KMS-11 (cell line): ENCODE measurements around the gene KRTAP4-11.

Experiments
- H2AFZ ChIP-seq: fragments of 200-600 bp; sonication (generic); 2 replicates; pipeline ENCODE4 v1.6.1; 2016; ENCODE audit warnings: antibody characterized with exemption, mixed run types, low read depth
- H3K27ac ChIP-seq: fragments of 200-600 bp; sonication (generic); 2 replicates; pipeline ENCODE4 v1.6.1; 2016; ENCODE audit warnings: mild to moderate bottlenecking, mixed run types
- H3K27me3 ChIP-seq: fragments of 200-600 bp; sonication (generic); 2 replicates; pipeline ENCODE4 v1.6.1; 2017; ENCODE audit warnings: mild to moderate bottlenecking, low read depth, mixed run types, moderate library complexity; ENCODE audit not compliant: insufficient read depth
- H3K36me3 ChIP-seq: fragments of 200-600 bp; sonication (generic); 2 replicates; pipeline ENCODE4 v1.6.1; 2017; ENCODE audit warnings: mild to moderate bottlenecking, mixed run types; ENCODE audit not compliant: insufficient read depth
- H3K4me1 ChIP-seq: fragments of 200-600 bp; sonication (generic); 2 replicates; pipeline ENCODE4 v1.6.1; 2016; ENCODE audit warnings: mild to moderate bottlenecking, low read depth, mixed run types; ENCODE audit not compliant: poor library complexity, severe bottlenecking
- H3K4me2 ChIP-seq: fragments of 200-600 bp; sonication (generic); 2 replicates; pipeline ENCODE4 v1.7.0; 2016; ENCODE audit warnings: mild to moderate bottlenecking, mixed run types
- H3K4me3 ChIP-seq: fragments of 200-600 bp; sonication (generic); IDR thresholded peaks from 2 replicates; pipeline ENCODE4 v1.6.1; 2017; ENCODE audit warnings: low read depth, low read length, mixed read lengths; ENCODE audit not compliant: insufficient read depth
- H3K79me2 ChIP-seq: fragments of 200-600 bp; sonication (generic); 2 replicates; pipeline ENCODE4 v1.6.1; 2016; ENCODE audit warnings: low read depth, mixed run types; ENCODE audit not compliant: insufficient read depth
- H3K9ac ChIP-seq: fragments of 200-600 bp; sonication (generic); 2 replicates; pipeline ENCODE4 v1.6.1; 2016; ENCODE audit warnings: mild to moderate bottlenecking, mixed run types
- H4K20me1 ChIP-seq: fragments of 200-600 bp; sonication (generic); 2 replicates; pipeline ENCODE4 v1.6.1; 2016; ENCODE audit warnings: mild to moderate bottlenecking, mixed run types; ENCODE audit not compliant: insufficient read depth
- CTCF ChIP-seq: fragments of 200-600 bp; sonication (generic); conservative IDR thresholded peaks from 2 replicates; pipeline ENCODE4 v1.6.1; 2017; ENCODE audit warnings: low read depth, mild to moderate bottlenecking, antibody characterized with exemption, low read length, moderate library complexity, mixed read lengths

KRTAP4-11 gene

GRCh38 chr17:41082626-41083025 lies 35.5 kb downstream of the KRTAP4-11 start:
- Histone ChIP-seq H3K36me3 (no peaks in the 10 kb centered on the region), H3K4me3 (no peak overlapping the region), H3K27ac (no peak overlapping the region), H3K4me2 (no peak overlapping the region), H2AFZ (no peak overlapping the region), H3K27me3 (no peaks in the 10 kb centered on the region), H3K79me2 (no peaks in the 10 kb centered on the region), H3K9ac (no peak overlapping the region), H4K20me1 (no peaks in the 10 kb centered on the region), H3K4me1 (no peaks in the 10 kb centered on the region)
- TF ChIP-seq CTCF = no peak

- no peak overlapping the region for H2AFZ ChIP-seq
- no peak overlapping the region for H3K4me2 ChIP-seq
- no peaks in the 10 kb centered on the region for H3K4me1 ChIP-seq
- no peak overlapping the region for H3K27ac ChIP-seq
- no peak for TF ChIP-seq CTCF
- no peak overlapping the region for H3K4me3 ChIP-seq
- no peaks in the 10 kb centered on the region for H3K36me3 ChIP-seq
- H3K27me3 ChIP-seq = no peaks in the 10 kb centered on the region
- no peak overlapping the region for H3K9ac ChIP-seq
- H3K79me2 ChIP-seq = no peaks in the 10 kb centered on the region
- H4K20me1 ChIP-seq = no peaks in the 10 kb centered on the region
Measured at GRCh38 chr17:41076788-41077187, 41.4 kb downstream of the KRTAP4-11 start.

GRCh38 chr17:41073676-41074075 lies 44.5 kb downstream of the KRTAP4-11 start:
- Histone ChIP-seq H3K4me2 (no peak overlapping the region), H3K9ac (no peak overlapping the region), H2AFZ (no peak overlapping the region), H3K4me1 (no peaks in the 10 kb centered on the region), H3K4me3 (no peak overlapping the region), H3K79me2 (no peaks in the 10 kb centered on the region), H4K20me1 (no peaks in the 10 kb centered on the region), H3K27me3 (no peaks in the 10 kb centered on the region), H3K36me3 (no peaks in the 10 kb centered on the region), H3K27ac (no peak overlapping the region)
- TF ChIP-seq CTCF = no peak

GRCh38 chr17:41071606-41072360 lies 46.4 kb downstream of the KRTAP4-11 start:
- H3K4me3 ChIP-seq = no peak overlapping the region
- no peak overlapping the region for H2AFZ ChIP-seq
- H3K79me2 ChIP-seq = no peaks in the 10 kb centered on the region
- H3K27me3 ChIP-seq = no peaks in the 10 kb centered on the region
- no peak for TF ChIP-seq CTCF
- no peak overlapping the region for H3K27ac ChIP-seq
- H3K4me1 ChIP-seq = no peaks in the 10 kb centered on the region
- no peaks in the 10 kb centered on the region for H4K20me1 ChIP-seq
- H3K36me3 ChIP-seq = no peaks in the 10 kb centered on the region
- H3K9ac ChIP-seq = no peak overlapping the region
- H3K4me2 ChIP-seq = no peak overlapping the region
